ENCODE data around the gene FSD1.
"Not testable (repeated sequence)": the region's sequence is repeated elsewhere in the genome, so short reads cannot be mapped to it uniquely, and the experiment has no call there.

Gene FSD1

DNA sequence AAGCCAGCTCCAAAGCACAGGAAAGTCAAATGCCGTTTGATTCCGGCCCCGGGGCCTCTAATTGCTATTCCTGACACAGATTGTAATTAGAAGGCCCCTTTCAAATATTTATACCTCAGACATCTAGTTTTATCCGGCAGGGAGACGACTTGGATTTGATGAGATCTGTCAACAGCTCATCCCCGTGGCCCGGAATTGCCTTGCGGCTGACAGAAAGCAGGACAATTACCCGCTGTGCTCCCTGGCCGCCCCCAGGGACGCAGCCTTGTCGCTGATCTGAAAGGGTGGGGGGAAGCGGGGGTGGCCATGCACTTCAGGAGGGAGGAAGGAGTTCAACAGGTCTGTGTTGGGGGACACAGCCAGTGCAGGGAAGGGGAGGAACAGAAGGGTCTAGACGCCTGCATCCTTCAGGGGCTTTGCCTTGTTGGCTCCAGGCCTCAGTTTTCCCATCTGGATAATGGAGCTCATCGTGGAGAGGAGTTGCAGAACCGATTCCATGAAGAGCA lies 27.2 kb upstream of the FSD1 start:
- peaks cover 2% of the 10 kb centered on the region for H3K36me3 Mint-ChIP-seq
- H3K9me3 Mint-ChIP-seq: no peaks in the 10 kb centered on the region
- no peak overlapping the region for H3K27ac Mint-ChIP-seq
- no peak for ATAC-seq (ENCODE audit: low read depth)
- peaks cover 3% of the 10 kb centered on the region for H3K4me1 Mint-ChIP-seq
- DNase-seq (ENCODE audit: low spot score in 2 of 2): no peak
- peaks cover 10% of the 10 kb centered on the region for H3K27me3 Mint-ChIP-seq
- H3K4me3 Mint-ChIP-seq: no peak overlapping the region

DNA sequence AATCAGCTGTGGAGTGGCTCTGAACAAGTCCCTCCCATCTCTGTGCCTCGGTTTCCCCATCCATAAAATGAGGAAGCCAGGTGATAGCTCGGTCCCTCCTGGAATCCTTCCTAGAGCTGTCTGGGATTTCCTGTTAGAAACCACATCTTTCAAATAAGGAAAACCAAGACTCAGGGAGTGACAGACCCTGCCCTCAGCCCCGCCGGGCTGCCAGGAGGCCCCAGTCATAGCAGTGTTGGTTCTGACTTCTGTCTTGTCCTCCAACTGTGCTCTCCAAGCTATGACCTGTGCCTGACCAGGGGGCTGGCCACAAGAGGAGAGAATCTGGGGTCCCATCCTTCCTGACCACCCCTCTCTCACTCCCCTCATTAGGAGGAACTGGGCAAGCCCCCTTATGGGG lies 26.4 kb upstream of the FSD1 start:
- ATAC-seq (ENCODE audit: low read depth) (no peak), DNase-seq (ENCODE audit: low spot score in 2 of 2) (no peak)
- Mint-ChIP-seq H3K27ac (no peak overlapping the region), H3K9me3 (no peaks in the 10 kb centered on the region), H3K27me3 (peaks cover 13% of the 10 kb centered on the region), H3K4me1 (peaks cover 3% of the 10 kb centered on the region), H3K4me3 (no peak overlapping the region), H3K36me3 (peaks cover under 1% of the 10 kb centered on the region)

DNA sequence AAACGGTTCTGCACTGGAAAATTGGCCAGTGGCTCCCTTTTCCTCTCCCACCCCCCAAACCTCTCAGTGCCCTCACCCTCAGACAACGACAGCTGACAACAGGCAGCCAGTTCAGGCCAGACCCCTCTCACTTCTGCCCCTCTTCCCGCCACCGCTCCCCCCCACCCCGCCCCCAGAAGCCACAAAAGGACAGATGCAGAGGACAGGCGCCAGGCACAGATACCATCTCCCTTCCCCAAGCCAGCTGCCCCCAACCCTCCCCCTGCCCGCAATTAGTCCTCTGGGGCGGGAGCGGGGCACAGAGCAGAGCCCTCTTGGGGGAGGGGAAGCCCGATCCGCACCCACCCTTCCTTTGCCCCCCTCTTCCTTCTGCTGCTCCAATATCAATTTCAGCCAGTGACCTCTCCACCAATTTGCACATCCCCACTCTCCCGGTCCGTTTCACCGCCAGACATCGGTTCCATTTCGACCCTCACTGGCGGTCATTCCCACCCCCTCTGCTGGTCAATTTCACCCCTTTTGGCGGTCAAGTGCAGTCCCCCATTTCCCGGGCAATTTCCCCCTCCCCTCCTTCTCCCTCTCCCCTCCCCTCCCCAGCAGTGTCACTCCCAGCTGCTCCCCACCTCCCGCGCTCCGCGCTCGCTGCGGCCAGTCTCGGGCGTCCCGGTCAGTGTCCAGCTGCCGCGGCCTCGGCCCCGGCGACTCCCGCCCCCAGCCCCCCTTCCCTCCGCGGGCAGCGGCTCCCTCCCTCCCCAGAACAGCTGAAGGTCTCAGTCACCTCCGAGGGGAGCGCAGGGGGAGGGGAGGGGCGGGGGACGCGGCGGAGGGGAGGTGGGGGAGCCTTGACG lies 25.8 kb upstream of the FSD1 start, which contains the start of gene SHD:
Gene SHD (plus strand): TSS at position 848 of the 848 bp plus-strand sequence. CDS start 798 bp downstream, outside the sequence.
- H3K27me3 Mint-ChIP-seq: peaks cover 13% of the 10 kb centered on the region
- no peaks in the 10 kb centered on the region for H3K9me3 Mint-ChIP-seq
- no peak for DNase-seq (ENCODE audit: low spot score in 2 of 2)
- H3K27ac Mint-ChIP-seq: no peak within 1 kb of the TSS
- peak within 1 kb of the TSS; percentile 46 for H3K4me3 Mint-ChIP-seq
- no peak for ATAC-seq (ENCODE audit: low read depth)
- peaks cover 3% of the 10 kb centered on the region for H3K4me1 Mint-ChIP-seq
- H3K36me3 Mint-ChIP-seq: no peaks in the 10 kb centered on the region

DNA sequence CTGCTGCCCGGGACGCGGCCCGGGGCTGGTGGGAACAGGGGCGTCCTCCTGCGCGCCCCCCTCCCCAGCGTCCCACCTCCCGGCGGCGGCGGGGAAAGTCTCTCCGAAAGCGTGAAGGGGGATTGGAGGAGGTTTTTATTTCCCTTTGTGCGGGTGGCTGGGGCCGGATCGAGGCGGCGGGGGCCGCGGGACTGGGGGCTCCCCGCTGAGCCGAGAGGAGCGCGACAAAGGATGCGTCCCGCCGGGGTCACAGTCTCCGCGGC lies 25.2 kb upstream of the FSD1 start:
- Mint-ChIP-seq H3K36me3 (no peaks in the 10 kb centered on the region), H3K4me3 (no peak overlapping the region), H3K27ac (no peak overlapping the region), H3K27me3 (peaks cover 13% of the 10 kb centered on the region), H3K9me3 (no peaks in the 10 kb centered on the region), H3K4me1 (peaks cover 3% of the 10 kb centered on the region)
- ATAC-seq (ENCODE audit: low read depth): no peak
- no peak for DNase-seq (ENCODE audit: low spot score in 2 of 2)

DNA sequence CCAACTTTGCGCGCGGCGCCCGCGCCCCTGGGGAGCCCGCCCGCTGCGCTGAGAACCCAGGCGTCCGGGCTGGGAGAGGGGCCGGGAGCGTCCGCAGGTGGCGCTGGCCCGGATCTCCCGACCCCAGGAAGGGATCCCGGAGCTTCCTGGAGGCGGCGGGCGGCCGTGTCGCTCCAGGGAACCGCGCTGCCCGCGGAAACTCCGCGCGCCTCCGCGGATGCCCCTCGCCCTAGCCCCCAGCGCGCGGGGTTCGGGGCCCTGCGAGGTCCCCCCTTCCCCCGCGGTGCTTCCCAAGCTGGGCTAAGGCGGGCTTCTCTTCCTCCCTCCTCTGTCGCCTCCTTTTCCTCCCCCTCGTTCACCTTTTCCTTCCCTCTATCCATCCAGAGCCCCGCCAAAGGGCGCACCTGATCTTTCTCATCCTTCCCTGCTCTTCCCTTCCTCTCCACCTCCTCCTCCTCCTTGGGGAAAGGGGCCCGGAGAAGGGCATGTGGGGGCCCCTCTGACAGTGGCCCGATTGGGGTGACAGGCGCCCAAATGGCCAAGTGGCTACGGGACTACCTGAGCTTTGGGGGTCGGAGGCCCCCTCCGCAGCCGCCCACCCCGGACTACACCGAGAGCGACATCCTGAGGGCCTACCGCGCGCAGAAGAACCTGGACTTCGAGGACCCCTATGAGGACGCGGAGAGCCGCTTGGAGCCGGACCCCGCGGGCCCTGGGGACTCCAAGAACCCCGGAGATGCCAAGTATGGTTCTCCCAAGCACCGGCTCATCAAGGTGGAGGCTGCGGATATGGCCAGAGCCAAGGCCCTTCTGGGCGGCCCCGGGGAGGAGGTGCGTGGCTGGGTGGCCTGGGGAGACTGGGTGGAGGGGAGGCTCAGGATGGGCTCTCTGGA lies 24.6 kb upstream of the FSD1 start:
- H3K36me3 Mint-ChIP-seq: no peaks in the 10 kb centered on the region
- peak overlapping the region; percentile 46 for H3K4me3 Mint-ChIP-seq
- H3K27me3 Mint-ChIP-seq: peaks cover 13% of the 10 kb centered on the region
- DNase-seq (ENCODE audit: low spot score in 2 of 2) (no peak), ATAC-seq (ENCODE audit: low read depth) (no peak)
- peaks cover 5% of the 10 kb centered on the region for H3K4me1 Mint-ChIP-seq
- no peaks in the 10 kb centered on the region for H3K9me3 Mint-ChIP-seq
- no peak overlapping the region for H3K27ac Mint-ChIP-seq

DNA sequence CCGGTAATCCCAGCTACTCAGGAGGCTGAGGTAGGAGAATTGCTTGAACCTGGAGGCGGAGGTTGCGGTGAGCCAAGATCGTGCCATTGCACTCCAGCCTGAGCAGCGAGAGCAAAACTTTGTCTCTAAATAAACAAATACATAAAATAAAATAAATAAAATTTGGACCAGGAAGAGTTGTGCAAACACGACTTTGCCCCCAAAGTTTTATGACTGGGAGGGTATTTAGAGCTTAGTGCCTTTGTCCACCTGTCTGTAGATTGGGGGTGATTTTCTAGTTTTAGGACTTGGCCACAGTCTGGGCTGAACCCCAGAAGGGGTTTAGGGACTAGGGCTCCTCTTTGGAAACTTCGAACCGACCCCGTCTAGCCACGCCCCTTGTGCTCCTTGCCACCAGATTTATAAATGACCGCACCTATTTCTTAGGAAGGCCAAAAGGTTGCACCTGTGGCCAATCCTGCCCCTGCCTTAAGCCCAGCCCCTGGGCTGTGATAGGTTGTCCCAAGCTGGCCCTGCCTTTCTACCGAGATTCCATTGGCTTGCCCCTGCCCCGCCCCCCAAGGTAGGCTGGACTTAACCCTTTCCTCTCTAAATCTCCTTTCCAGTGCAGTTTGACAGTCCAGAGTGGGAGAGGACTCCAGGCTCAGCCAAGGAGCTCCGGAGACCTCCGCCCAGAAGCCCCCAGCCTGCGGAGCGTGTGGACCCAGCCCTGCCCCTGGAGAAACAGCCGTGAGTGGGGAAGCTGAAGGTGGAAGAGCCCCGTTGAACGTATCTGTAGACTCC lies 20.0 kb upstream of the FSD1 start:
- H3K4me1 Mint-ChIP-seq: peaks cover 5% of the 10 kb centered on the region
- ATAC-seq (ENCODE audit: low read depth): peak; percentile 35
- H3K27ac Mint-ChIP-seq: no peak overlapping the region
- H3K36me3 Mint-ChIP-seq: no peaks in the 10 kb centered on the region
- no peak for DNase-seq (ENCODE audit: low spot score in 2 of 2)
- no peaks in the 10 kb centered on the region for H3K9me3 Mint-ChIP-seq
- H3K4me3 Mint-ChIP-seq: no peak overlapping the region
- H3K27me3 Mint-ChIP-seq: peaks cover 15% of the 10 kb centered on the region

- DNase-seq (ENCODE audit: low spot score in 2 of 2): no peak
- Mint-ChIP-seq H3K27ac (no peak overlapping the region), H3K9me3 (no peaks in the 10 kb centered on the region), H3K27me3 (peaks cover 12% of the 10 kb centered on the region), H3K4me1 (peaks cover 3% of the 10 kb centered on the region), H3K36me3 (no peaks in the 10 kb centered on the region), H3K4me3 (no peak overlapping the region)
- no peak for ATAC-seq (ENCODE audit: low read depth)
Measured at GRCh38 chr19:4284974-4285373, 19.4 kb upstream of the FSD1 start.

- H3K9me3 Mint-ChIP-seq; H3K27ac Mint-ChIP-seq; H3K4me3 Mint-ChIP-seq; ATAC-seq (ENCODE audit: low read depth); H3K4me1 Mint-ChIP-seq; DNase-seq (ENCODE audit: low spot score in 2 of 2); H3K36me3 Mint-ChIP-seq: not testable (repeated sequence)
- H3K27me3 Mint-ChIP-seq: peaks cover 11% of the 10 kb centered on the region
Measured at GRCh38 chr19:4286141-4286540, 18.3 kb upstream of the FSD1 start.

- no peaks in the 10 kb centered on the region for H3K36me3 Mint-ChIP-seq
- ATAC-seq (ENCODE audit: low read depth): no peak
- H3K27me3 Mint-ChIP-seq: peaks cover 6% of the 10 kb centered on the region
- H3K4me3 Mint-ChIP-seq: no peak overlapping the region
- no peak overlapping the region for H3K27ac Mint-ChIP-seq
- H3K9me3 Mint-ChIP-seq: no peaks in the 10 kb centered on the region
- H3K4me1 Mint-ChIP-seq: peaks cover 3% of the 10 kb centered on the region
- no peak for DNase-seq (ENCODE audit: low spot score in 2 of 2)
Measured at GRCh38 chr19:4288091-4288777, 16.2 kb upstream of the FSD1 start.

GRCh38 chr19:4291184-4291732 lies 13.1 kb upstream of the FSD1 start:
- Mint-ChIP-seq H3K4me1 (no peaks in the 10 kb centered on the region), H3K36me3 (no peaks in the 10 kb centered on the region), H3K4me3 (no peak overlapping the region), H3K27me3 (peaks cover 4% of the 10 kb centered on the region), H3K9me3 (no peaks in the 10 kb centered on the region), H3K27ac (no peak overlapping the region)
- ATAC-seq (ENCODE audit: low read depth): no peak
- DNase-seq (ENCODE audit: low spot score in 2 of 2): no peak

DNA sequence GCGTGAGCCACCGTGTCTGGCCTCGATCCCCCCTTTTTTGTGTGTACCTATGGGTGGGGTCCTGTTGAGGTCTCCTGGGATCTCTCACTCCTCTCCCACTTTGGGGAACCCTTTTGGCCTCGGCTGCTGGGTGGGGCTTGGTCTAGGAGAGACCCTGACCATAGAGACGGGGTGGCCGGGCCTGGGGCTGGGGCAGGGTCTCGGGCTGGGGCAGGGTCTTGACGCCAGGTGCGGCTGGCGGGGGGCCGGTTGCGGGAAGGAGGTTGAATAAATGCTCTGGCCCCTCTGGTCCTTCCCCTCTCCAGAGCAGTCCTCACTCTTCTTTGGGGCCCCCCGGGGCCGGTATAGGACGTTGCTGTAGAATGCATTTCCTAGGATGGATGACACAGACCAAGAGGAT lies 11.9 kb upstream of the FSD1 start:
- Mint-ChIP-seq H3K4me1 (no peaks in the 10 kb centered on the region), H3K4me3 (no peak overlapping the region), H3K36me3 (no peaks in the 10 kb centered on the region), H3K27me3 (peaks cover 4% of the 10 kb centered on the region), H3K9me3 (no peaks in the 10 kb centered on the region), H3K27ac (no peak overlapping the region)
- ATAC-seq (ENCODE audit: low read depth): no peak
- DNase-seq (ENCODE audit: low spot score in 2 of 2): no peak

DNA sequence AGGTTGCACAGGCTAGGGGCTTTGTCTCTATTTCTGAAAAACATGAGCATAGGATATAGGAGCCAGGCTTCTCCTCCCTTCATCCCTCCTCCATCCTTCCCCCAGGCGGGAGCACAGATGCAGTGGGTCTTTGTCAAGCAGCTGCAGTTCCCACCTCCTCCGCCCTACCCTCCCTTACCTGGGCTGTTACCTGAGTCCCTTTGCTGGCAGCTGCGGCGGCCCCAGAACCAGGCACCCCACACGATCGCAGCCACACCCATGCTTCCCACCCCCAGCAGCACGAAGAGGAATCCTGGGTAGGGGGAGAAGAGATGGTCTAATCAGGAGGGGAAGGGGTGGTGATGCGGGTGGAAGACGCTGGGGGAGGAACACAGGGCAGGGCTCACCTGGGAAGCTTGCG lies 10.0 kb upstream of the FSD1 start:
- Mint-ChIP-seq H3K4me3 (no peak overlapping the region), H3K27ac (no peak overlapping the region), H3K9me3 (no peaks in the 10 kb centered on the region), H3K36me3 (peaks cover 2% of the 10 kb centered on the region), H3K27me3 (peaks cover 6% of the 10 kb centered on the region), H3K4me1 (no peaks in the 10 kb centered on the region)
- ATAC-seq (ENCODE audit: low read depth) (no peak), DNase-seq (ENCODE audit: low spot score in 2 of 2) (no peak)
